ENCODE data around the gene ERRFI1.

GRCh38 chr1:8014381-8014988 is 11.6 kb downstream of the ERRFI1 start:
- TF ChIP-seq, protein P1, sequence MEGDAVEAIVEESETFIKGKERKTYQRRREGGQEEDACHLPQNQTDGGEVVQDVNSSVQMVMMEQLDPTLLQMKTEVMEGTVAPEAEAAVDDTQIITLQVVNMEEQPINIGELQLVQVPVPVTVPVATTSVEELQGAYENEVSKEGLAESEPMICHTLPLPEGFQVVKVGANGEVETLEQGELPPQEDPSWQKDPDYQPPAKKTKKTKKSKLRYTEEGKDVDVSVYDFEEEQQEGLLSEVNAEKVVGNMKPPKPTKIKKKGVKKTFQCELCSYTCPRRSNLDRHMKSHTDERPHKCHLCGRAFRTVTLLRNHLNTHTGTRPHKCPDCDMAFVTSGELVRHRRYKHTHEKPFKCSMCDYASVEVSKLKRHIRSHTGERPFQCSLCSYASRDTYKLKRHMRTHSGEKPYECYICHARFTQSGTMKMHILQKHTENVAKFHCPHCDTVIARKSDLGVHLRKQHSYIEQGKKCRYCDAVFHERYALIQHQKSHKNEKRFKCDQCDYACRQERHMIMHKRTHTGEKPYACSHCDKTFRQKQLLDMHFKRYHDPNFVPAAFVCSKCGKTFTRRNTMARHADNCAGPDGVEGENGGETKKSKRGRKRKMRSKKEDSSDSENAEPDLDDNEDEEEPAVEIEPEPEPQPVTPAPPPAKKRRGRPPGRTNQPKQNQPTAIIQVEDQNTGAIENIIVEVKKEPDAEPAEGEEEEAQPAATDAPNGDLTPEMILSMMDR (IDR thresholded peaks at IDR 0.05 in 8 of 11, conservative IDR thresholded peaks at IDR 0.05 in 3 of 11): no peak
- no peak for TF ChIP-seq POLR2AphosphoS5 (IDR thresholded peaks at IDR 0.05)

Data from spleen (tissue), 7 donors.